Measurements from ENCODE around the gene TMPRSS5. TPM values are rescaled to one million over a fixed set of nuclear protein-coding genes. Genes with fewer than 3 reads are reported as not detected.

The TMPRSS5 gene
- total and polyA plus RNA-seq, 10 of the 15 experiments (the other 5 are each of a cell fraction or from before 2014, with no cell fraction given), result 0.05 to 0.85 (median 0.34) TPM; not detected in 2

GRCh38 chr11:113689768-113690618 is 16.1 kb downstream of the TMPRSS5 start:
- Histone ChIP-seq H3K4me1 (ENCODE audit: control insufficient read depth, insufficient read depth, low read length) (no peaks in the 10 kb centered on the region; the same call in 1 of the 2 replicates), H3K79me2 (ENCODE audit: control insufficient read depth, insufficient read depth, low read length) (no peaks in the 10 kb centered on the region), H3K36me3 (ENCODE audit: control insufficient read depth in 2 of 2, insufficient read depth in 2 of 2, low read length in 1 of 2) (no peaks in the 10 kb centered on the region), H4K20me1 (ENCODE audit: control insufficient read depth, insufficient read depth) (no peaks in the 10 kb centered on the region), H3K9me3 (replicated peaks; ENCODE audit: control insufficient read depth, insufficient read depth, low read length) (no peaks in the 10 kb centered on the region), H3K4me2 (ENCODE audit: control insufficient read depth, insufficient read depth) (no peak overlapping the region), H2AFZ (ENCODE audit: control insufficient read depth, low read depth, low read length) (no peak overlapping the region), H3K27ac (ENCODE audit: control insufficient read depth, insufficient read depth) (no peak overlapping the region), H3K9ac (ENCODE audit: control insufficient read depth, insufficient read depth, low read length) (no peak overlapping the region), H3K27me3 (replicated peaks in 1 of 2; ENCODE audit: control insufficient read depth in 2 of 2, insufficient read depth in 2 of 2, low read length in 1 of 2) (no peaks in the 10 kb centered on the region), H3K4me3 (no peak overlapping the region)
- ChIA-PET POLR2A (no interaction called here), CTCF (no interaction called here), RAD21 (ENCODE audit: unreplicated experiment) (no interaction called here), SMC1A (ENCODE audit: uncharacterized antibody, unreplicated experiment) (no interaction called here)
- no peak for DNase-seq (ENCODE audit: low read depth, low spot score)
- no peak for FAIRE-seq
- in situ Hi-C loops (cut with MboI), result no loop called here
- 80% methylated on average over 18 of the region's 19 CpGs for WGBS (ENCODE audit: insufficient coverage, insufficient replicate concordance, low lambda C conversion rate, missing lambda C conversion rate)
- ATAC-seq, result no peak
- intact Hi-C loops (cut with micrococcal nuclease; ENCODE audit: unreplicated experiment), result no loop called here
- no peak for TF ChIP-seq TCF12 (IDR thresholded peaks at IDR 0.05; ENCODE audit: low read depth, low read length)
- TF ChIP-seq RAD51 (IDR thresholded peaks at IDR 0.05), result no peak
- TF ChIP-seq, protein P1, sequence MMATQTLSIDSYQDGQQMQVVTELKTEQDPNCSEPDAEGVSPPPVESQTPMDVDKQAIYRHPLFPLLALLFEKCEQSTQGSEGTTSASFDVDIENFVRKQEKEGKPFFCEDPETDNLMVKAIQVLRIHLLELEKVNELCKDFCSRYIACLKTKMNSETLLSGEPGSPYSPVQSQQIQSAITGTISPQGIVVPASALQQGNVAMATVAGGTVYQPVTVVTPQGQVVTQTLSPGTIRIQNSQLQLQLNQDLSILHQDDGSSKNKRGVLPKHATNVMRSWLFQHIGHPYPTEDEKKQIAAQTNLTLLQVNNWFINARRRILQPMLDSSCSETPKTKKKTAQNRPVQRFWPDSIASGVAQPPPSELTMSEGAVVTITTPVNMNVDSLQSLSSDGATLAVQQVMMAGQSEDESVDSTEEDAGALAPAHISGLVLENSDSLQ (IDR thresholded peaks at IDR 0.05), result no peak
- no peak for TF ChIP-seq ZSCAN29 (IDR thresholded peaks at IDR 0.05)
- no peak for TF ChIP-seq ZNF207 (IDR thresholded peaks at IDR 0.05; ENCODE audit: borderline replicate concordance)
- TF ChIP-seq IKZF2 (IDR thresholded peaks at IDR 0.05), result no peak
- TF ChIP-seq IRF5 (IDR thresholded peaks at IDR 0.05; ENCODE audit: borderline replicate concordance), result no peak
- TF ChIP-seq NR2F1 (conservative IDR thresholded peaks at IDR 0.05), result no peak
- no TSS peak for BruUV-seq (replicated peaks)

All from GM12878 (cell line).